IPS-NIHi7 (cell line): ENCODE measurements around the gene VSTM4.

ENCODE experiments used
- DNase-seq: peaks from one replicate; pipeline ENCODE4 v3.0.0; 2012; ENCODE audit warnings: mixed read lengths; ENCODE audit errors: extremely low spot score

VSTM4 gene

DNA sequence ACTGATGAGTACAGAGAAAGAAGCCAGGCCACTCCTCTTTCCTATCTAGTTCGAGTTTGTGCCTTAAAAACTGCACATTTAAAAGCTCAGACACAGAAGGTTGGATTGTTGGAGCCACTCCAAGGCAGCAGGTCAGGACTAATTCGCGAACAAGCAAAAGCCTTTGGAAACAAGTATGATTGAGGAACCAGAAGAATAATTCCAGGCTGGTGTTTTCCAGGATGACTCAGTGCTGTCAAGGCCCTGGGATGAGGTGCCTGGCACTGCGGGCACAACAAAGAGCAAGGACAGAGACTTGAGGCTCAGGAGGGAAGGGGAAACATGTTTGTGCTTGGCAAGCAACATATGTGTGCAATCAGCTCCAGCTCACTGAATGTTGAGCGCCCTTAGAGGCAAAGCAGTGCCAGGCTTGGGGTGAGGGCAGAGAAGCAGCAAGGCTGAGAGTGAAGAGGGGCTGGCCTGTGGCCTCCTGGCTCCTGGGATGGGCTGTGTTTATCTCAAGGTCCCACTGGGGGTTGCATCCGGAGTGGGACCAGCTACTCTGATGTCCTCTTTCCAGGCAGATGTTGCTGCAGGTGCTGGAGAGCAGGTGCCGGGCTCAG is 44.1 kb downstream of the VSTM4 start:
- no peak for DNase-seq

- DNase-seq = no peak
Observed at GRCh38 chr10:49070701-49071100, 44.6 kb downstream of the VSTM4 start.

DNA sequence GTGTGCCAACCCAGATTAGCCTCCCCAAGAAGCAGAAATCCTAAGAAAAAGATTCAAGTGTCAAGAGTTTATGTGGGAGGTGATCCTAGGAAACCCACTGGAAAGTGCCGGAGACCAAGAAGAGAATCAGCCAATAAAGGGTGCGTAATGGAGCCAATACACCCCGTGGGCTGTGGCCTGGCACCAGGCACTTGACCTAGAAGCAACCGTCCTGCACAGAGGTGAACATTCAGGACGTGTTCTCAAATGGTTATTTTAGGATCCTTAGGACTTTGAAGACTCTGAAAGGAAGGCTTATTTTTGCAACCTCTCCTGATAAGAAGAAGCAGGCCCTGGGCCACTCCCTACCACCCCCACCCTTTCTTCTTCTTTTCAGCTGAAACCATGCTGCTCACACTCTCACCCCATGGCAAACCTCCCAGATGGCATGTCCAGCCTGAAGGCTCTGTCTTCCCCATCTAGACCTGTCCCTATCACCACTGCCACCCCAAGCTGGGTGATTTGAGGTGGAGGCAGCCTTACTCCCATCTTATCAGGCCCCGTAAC is 46.6 kb downstream of the VSTM4 start:
- no peak for DNase-seq

- no peak for DNase-seq
Observed at GRCh38 chr10:49068209-49068608, 47.1 kb downstream of the VSTM4 start.

GRCh38 chr10:49066944-49067730 is 48.2 kb downstream of the VSTM4 start:
- no peak for DNase-seq

GRCh38 chr10:49062229-49062628 is 53.1 kb downstream of the VSTM4 start:
- no peak for DNase-seq

DNA sequence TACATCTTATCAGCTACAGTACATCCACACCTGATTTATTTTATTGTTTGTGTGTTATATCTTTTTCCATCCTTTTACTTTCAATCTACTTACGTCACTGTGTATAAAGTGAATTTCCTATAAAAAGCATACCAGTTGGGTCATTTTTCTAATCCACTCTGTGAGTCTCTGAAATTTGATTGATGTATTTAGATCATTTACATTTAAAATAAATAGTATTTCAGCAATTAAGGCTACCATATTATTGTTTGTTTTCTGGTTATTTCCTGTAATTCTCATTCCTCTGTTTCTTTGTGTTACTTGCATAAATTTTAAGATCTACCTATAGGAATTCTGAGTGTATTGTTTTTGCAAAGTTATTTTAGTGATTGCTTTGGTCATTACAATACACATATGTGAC is 53.7 kb downstream of the VSTM4 start:
- DNase-seq = no peak

GRCh38 chr10:49058463-49059255 is 56.7 kb downstream of the VSTM4 start:
- no peak for DNase-seq

DNA sequence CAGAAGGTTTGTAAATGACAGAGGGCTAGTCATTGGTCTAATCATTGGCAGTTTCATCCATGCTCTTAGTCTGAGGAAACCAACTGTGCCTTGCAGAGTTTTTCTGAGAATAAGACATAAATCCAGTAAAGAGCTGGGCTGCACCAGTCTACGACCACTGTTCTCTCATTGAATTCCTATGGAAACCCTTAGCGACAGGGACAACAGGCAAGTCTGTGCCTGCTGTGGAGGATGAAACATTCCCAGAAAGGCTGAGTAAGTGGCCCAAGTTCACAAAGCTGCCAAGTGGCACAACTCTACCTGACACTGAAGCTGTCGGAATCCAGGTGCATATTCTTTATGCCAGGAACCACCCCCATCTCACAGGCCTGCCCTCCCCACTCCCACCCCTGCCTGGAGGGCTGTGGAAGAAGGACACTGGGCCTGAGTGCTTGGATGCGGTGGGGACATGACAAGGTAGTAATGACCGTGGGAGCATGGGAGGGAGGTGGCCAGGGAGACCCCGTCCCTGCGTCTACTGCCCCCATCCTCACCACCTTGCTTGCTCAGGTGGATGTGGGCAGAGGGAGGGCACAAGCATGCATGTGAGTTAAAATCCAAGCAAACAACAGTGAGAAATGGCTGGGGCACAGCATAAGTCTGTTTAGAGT is 58.0 kb downstream of the VSTM4 start:
- no peak for DNase-seq

GRCh38 chr10:49056356-49056755 is 59.0 kb downstream of the VSTM4 start:
- no peak for DNase-seq

DNA sequence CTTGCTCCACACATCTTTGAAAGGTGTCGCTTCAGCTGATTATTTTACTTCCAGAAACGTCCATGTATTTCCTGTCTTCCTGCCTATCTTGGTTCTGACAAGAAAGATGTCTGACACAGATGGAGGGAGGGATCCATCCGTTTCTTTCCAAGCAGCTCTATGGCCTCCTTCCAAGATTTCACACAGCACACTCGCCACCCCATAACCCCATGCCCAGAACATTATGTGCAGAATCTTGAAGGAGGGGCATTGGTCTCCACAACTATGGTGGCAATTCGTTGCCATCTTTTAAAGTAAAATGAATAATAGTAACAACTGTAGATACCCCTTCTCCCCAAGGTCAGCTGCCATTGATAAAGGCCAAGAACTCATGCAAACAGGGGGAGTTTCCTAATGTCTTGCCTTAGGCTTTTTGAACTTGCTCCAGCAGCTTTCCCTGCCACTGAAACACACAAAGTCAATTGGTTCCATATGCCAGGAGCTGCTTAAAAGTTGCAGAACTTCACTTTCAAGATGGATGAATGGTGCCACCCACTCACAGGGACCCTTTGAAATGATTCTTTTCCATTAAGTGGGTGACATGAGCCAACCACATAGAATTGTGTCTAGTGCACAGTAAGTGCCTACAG is 60.0 kb downstream of the VSTM4 start:
- no peak for DNase-seq

DNA sequence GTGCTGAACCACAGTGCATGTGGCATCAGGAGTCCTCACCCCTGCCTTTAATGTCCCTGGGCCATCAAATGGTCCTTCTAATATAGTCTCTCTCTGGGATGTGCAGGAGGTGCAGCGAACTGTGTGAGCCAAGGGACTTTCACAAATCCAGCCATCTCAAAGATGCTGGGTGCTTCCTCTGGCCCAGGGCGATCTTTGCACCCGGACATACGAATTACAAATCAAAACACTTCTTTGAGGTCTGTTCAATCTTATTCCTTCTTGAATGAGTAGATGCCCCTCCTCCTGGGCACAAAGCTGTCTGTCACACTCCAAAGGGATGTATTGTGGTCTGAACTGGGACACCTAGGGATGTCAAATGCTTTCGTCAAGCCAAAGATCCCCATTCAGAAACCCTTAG is 60.6 kb downstream of the VSTM4 start:
- DNase-seq = no peak

- no peak for DNase-seq
Observed at GRCh38 chr10:49053998-49054692, 61.2 kb downstream of the VSTM4 start.

GRCh38 chr10:49053053-49053997 is 62.0 kb downstream of the VSTM4 start:
- no peak for DNase-seq

- no peak for DNase-seq
Observed at GRCh38 chr10:49052069-49052468, 63.3 kb downstream of the VSTM4 start.

- DNase-seq = no peak
Observed at GRCh38 chr10:49050906-49051305, 64.4 kb downstream of the VSTM4 start.

- no peak for DNase-seq
Observed at GRCh38 chr10:49050366-49050765, 65.0 kb downstream of the VSTM4 start.

GRCh38 chr10:49049660-49050059 is 65.7 kb downstream of the VSTM4 start:
- DNase-seq = no peak

GRCh38 chr10:49047128-49047639 is 68.1 kb downstream of the VSTM4 start:
- no peak for DNase-seq
